MM.1S (cell line): Measurements from ENCODE around the gene PON1.
A peak's percentile ranks its signal among the peaks of the same experiment; 100 is the strongest.

ENCODE experiments used
- DNase-seq: peaks from one replicate; pipeline ENCODE4 v3.0.0-alpha.2; 2015
- H2AFZ ChIP-seq: fragments of 300-600 bp; sonication (generic); 2 replicates; pipeline ENCODE4 v1.6.0; 2016; ENCODE audit warnings: antibody characterized with exemption, low read length
- H3F3A ChIP-seq: fragments of 300-600 bp; sonication (generic); 2 replicates; pipeline ENCODE4 v1.6.1; 2016; ENCODE audit warnings: mild to moderate bottlenecking, antibody characterized with exemption, low read length, moderate library complexity, mixed read lengths; ENCODE audit not compliant: insufficient read depth
- H3K27ac ChIP-seq: fragments of 300-600 bp; sonication (generic); 2 replicates; pipeline ENCODE4 v1.5.1; 2016; ENCODE audit warnings: mild to moderate bottlenecking, low read length
- H3K27me3 ChIP-seq: fragments of 300-600 bp; sonication (generic); replicated peaks from 2 replicates; pipeline ENCODE4 v1.6.0; 2016; ENCODE audit warnings: low read length; ENCODE audit not compliant: insufficient read depth
- H3K36me3 ChIP-seq: fragments of 300-600 bp; sonication (generic); replicated peaks from 2 replicates; pipeline ENCODE4 v1.6.1; 2016; ENCODE audit warnings: mild to moderate bottlenecking, low read length, mixed read lengths; ENCODE audit not compliant: insufficient read depth
- H3K4me1 ChIP-seq: fragments of 300-600 bp; sonication (generic); 2 replicates; pipeline ENCODE4 v1.6.1; 2016; ENCODE audit warnings: low read length, mixed read lengths
- H3K4me2 ChIP-seq: fragments of 300-600 bp; sonication (generic); 2 replicates; pipeline ENCODE4 v1.6.0; 2016; ENCODE audit warnings: low read depth, low read length
- H3K4me3 ChIP-seq: fragments of 300-600 bp; sonication (generic); 2 replicates; pipeline ENCODE4 v1.5.1; 2016; ENCODE audit warnings: low read length, mixed read lengths
- H3K79me2 ChIP-seq: fragments of 300-600 bp; sonication (generic); 2 replicates; pipeline ENCODE4 v1.6.1; 2016; ENCODE audit warnings: mixed run types, low read length, mixed read lengths
- H3K9ac ChIP-seq: fragments of 300-600 bp; sonication (generic); 2 replicates; pipeline ENCODE4 v1.6.1; 2016; ENCODE audit warnings: low read length, mixed read lengths
- H3K9me2 ChIP-seq: fragments of 300-600 bp; sonication (generic); replicated peaks from 2 replicates; pipeline ENCODE4 v1.6.1; 2016; ENCODE audit warnings: mild to moderate bottlenecking, low read length, mixed read lengths; ENCODE audit not compliant: insufficient read depth
- H3K9me3 ChIP-seq: fragments of 300-600 bp; sonication (generic); replicated peaks from 2 replicates; pipeline ENCODE4 v1.6.1; 2016; ENCODE audit warnings: mild to moderate bottlenecking, low read length, mixed read lengths; ENCODE audit not compliant: insufficient read depth
- H4K20me1 ChIP-seq: fragments of 300-600 bp; sonication (generic); 2 replicates; pipeline ENCODE4 v1.6.1; 2016; ENCODE audit warnings: mild to moderate bottlenecking, low read length, moderate library complexity, mixed read lengths; ENCODE audit not compliant: insufficient read depth
- CTCF ChIP-seq: fragments of 300-600 bp; sonication (generic); IDR thresholded peaks from 2 replicates; pipeline ENCODE4 v1.5.1; 2016; ENCODE audit warnings: antibody characterized with exemption, low read length, mixed read lengths
- EZH2 ChIP-seq: fragments of 300-600 bp; sonication (generic); optimal IDR thresholded peaks from 2 replicates; pipeline ENCODE3; 2017; ENCODE audit warnings: low read depth, mild to moderate bottlenecking, antibody characterized with exemption, low read length, mixed read lengths
- EZH2phosphoT487 ChIP-seq: fragments of 300-600 bp; sonication (generic); IDR thresholded peaks from 2 replicates; pipeline ENCODE4 v1.6.1; 2018; ENCODE audit warnings: antibody characterized with exemption, low read length

PON1 gene

GRCh38 chr7:95279417-95279816 lies 44.9 kb downstream of the PON1 start:
- no peak overlapping the region for H3K4me3 ChIP-seq
- no peak for DNase-seq
- H4K20me1 ChIP-seq, result no peaks in the 10 kb centered on the region
- no peaks in the 10 kb centered on the region for H3K9me2 ChIP-seq
- H2AFZ ChIP-seq, result no peak overlapping the region
- H3F3A ChIP-seq, result no peaks in the 10 kb centered on the region
- no peaks in the 10 kb centered on the region for H3K9me3 ChIP-seq
- no peak for TF ChIP-seq CTCF
- TF ChIP-seq EZH2, result no peak
- no peak for TF ChIP-seq EZH2phosphoT487
- H3K79me2 ChIP-seq, result no peaks in the 10 kb centered on the region
- H3K4me2 ChIP-seq, result no peak overlapping the region
- H3K9ac ChIP-seq, result no peak overlapping the region
- no peak overlapping the region for H3K27ac ChIP-seq
- peaks cover 4% of the 10 kb centered on the region for H3K4me1 ChIP-seq
- no peaks in the 10 kb centered on the region for H3K27me3 ChIP-seq
- no peaks in the 10 kb centered on the region for H3K36me3 ChIP-seq

- no peaks in the 10 kb centered on the region for H3K9me2 ChIP-seq
- H3K36me3 ChIP-seq, result no peaks in the 10 kb centered on the region
- H3K4me1 ChIP-seq, result peaks cover 4% of the 10 kb centered on the region
- peak; percentile 68 for DNase-seq
- no peak overlapping the region for H3K27ac ChIP-seq
- H4K20me1 ChIP-seq, result no peaks in the 10 kb centered on the region
- no peak overlapping the region for H3K9ac ChIP-seq
- H2AFZ ChIP-seq, result no peak overlapping the region
- H3K79me2 ChIP-seq, result no peaks in the 10 kb centered on the region
- H3K4me2 ChIP-seq, result no peak overlapping the region
- no peak for TF ChIP-seq EZH2phosphoT487
- TF ChIP-seq EZH2, result no peak
- TF ChIP-seq CTCF, result no peak
- no peak overlapping the region for H3K4me3 ChIP-seq
- no peaks in the 10 kb centered on the region for H3F3A ChIP-seq
- H3K9me3 ChIP-seq, result no peaks in the 10 kb centered on the region
- H3K27me3 ChIP-seq, result no peaks in the 10 kb centered on the region
Measured at GRCh38 chr7:95276114-95276513, 48.2 kb downstream of the PON1 start.

GRCh38 chr7:95269640-95270039 lies 54.7 kb downstream of the PON1 start:
- H3F3A ChIP-seq, result no peaks in the 10 kb centered on the region
- no peak overlapping the region for H3K27ac ChIP-seq
- H4K20me1 ChIP-seq, result no peaks in the 10 kb centered on the region
- no peak for DNase-seq
- H3K79me2 ChIP-seq, result no peaks in the 10 kb centered on the region
- H3K9ac ChIP-seq, result no peak overlapping the region
- no peaks in the 10 kb centered on the region for H3K36me3 ChIP-seq
- no peaks in the 10 kb centered on the region for H3K9me2 ChIP-seq
- H3K4me3 ChIP-seq, result no peak overlapping the region
- H2AFZ ChIP-seq, result no peak overlapping the region
- no peaks in the 10 kb centered on the region for H3K27me3 ChIP-seq
- TF ChIP-seq CTCF, result no peak
- peaks cover 6% of the 10 kb centered on the region; the same call in 1 of the 2 replicates for H3K4me1 ChIP-seq
- no peak overlapping the region for H3K4me2 ChIP-seq
- no peaks in the 10 kb centered on the region for H3K9me3 ChIP-seq

- no peak overlapping the region for H3K27ac ChIP-seq
- peak overlapping the region; percentile 24; the same call in 1 of the 2 replicates for H3K4me2 ChIP-seq
- no peaks in the 10 kb centered on the region for H3K79me2 ChIP-seq
- TF ChIP-seq EZH2phosphoT487 (no peak), CTCF (no peak), EZH2 (no peak)
- peak; percentile 17 for DNase-seq
- H3F3A ChIP-seq, result no peaks in the 10 kb centered on the region
- H3K9me3 ChIP-seq, result no peaks in the 10 kb centered on the region
- no peaks in the 10 kb centered on the region for H3K36me3 ChIP-seq
- H3K9ac ChIP-seq, result no peak overlapping the region
- H4K20me1 ChIP-seq, result no peaks in the 10 kb centered on the region
- no peak overlapping the region for H2AFZ ChIP-seq
- no peaks in the 10 kb centered on the region for H3K27me3 ChIP-seq
- peaks cover 6% of the 10 kb centered on the region; the same call in 1 of the 2 replicates for H3K4me1 ChIP-seq
- H3K9me2 ChIP-seq, result no peaks in the 10 kb centered on the region
- H3K4me3 ChIP-seq, result no peak overlapping the region
Measured at GRCh38 chr7:95267754-95268153, 56.6 kb downstream of the PON1 start.
